HEK293 (cell line): ENCODE measurements around the gene EIPR1.

Experiments used
- CTCF ChIA-PET: fragments of 350-600 bp; formaldehyde crosslinking; extraction: SDS; loops from one replicate; lab custom pipeline; 2021; ENCODE audit warnings: antibody characterized with exemption; lab: Yijun Ruan, JAX
- POLR2A ChIA-PET: fragments of 300-600 bp; formaldehyde crosslinking; extraction: SDS; loops from one replicate; lab custom pipeline; 2020; ENCODE audit warnings: antibody characterized with exemption, inconsistent platforms; lab: Yijun Ruan, JAX
- H3K27ac ChIP-seq: fragments of 200-500 bp; sonication (Bioruptor generic); 2 replicates; pipeline ENCODE4 v1.5.1; 2014; ENCODE audit warnings: low read depth, low read length, control low read depth, inconsistent platforms; ENCODE audit errors: extremely low read depth
- H3K36me3 ChIP-seq, 2 experiments: fragments of 200-500 bp in 1 of 2; sonication (Bioruptor generic) in 1 of 2; 1 replicate in 1 of 2; 2 replicates in 1 of 2; pipeline ENCODE4 v1.5.1; 2014 to 2017; ENCODE audit warnings: inconsistent platforms in 2 of 2, low read length in 2 of 2; ENCODE audit not compliant: control insufficient read depth in 2 of 2, insufficient read depth in 1 of 2
- H3K4me1 ChIP-seq: fragments of 200-500 bp; sonication (Bioruptor generic); 2 replicates; pipeline ENCODE4 v1.5.1; 2014; ENCODE audit warnings: mild to moderate bottlenecking, low read length, inconsistent platforms; ENCODE audit not compliant: control insufficient read depth, insufficient read depth
- H3K4me3 ChIP-seq: 2 replicates; pipeline ENCODE4 v1.5.1; 2011; ENCODE audit warnings: low read depth, mild to moderate bottlenecking, control low read depth, low read length, moderate library complexity
- H3K9me3 ChIP-seq: fragments of 200-500 bp; sonication (Bioruptor generic); 2 replicates; pipeline ENCODE4 v1.5.1; 2014; ENCODE audit warnings: low read depth, low read length, inconsistent platforms; ENCODE audit not compliant: control insufficient read depth, insufficient read depth
- SP7 ChIP-seq: fragments of 450-650 bp; formaldehyde crosslinking; IDR thresholded peaks from 2 replicates; pipeline ENCODE4 v1.5.1; 2016; ENCODE audit warnings: missing biosample characterization, missing genetic modification characterization
- ZEB2 ChIP-seq: fragments of 450-650 bp; formaldehyde crosslinking; IDR thresholded peaks from 2 replicates; pipeline ENCODE4 v1.5.1; 2016; ENCODE audit warnings: missing biosample characterization, missing genetic modification characterization
- ZFHX2 ChIP-seq: fragments of 450-650 bp; formaldehyde crosslinking; conservative IDR thresholded peaks from 2 replicates; pipeline ENCODE4 v1.5.1; 2016; ENCODE audit warnings: missing biosample characterization, missing genetic modification characterization
- ZNF138 ChIP-seq: fragments of 450-650 bp; formaldehyde crosslinking; IDR thresholded peaks from 2 replicates; pipeline ENCODE4 v1.5.1; 2016; ENCODE audit warnings: missing biosample characterization, missing genetic modification characterization, borderline replicate concordance
- ZNF140 ChIP-seq: fragments of 450-650 bp; formaldehyde crosslinking; IDR thresholded peaks from 2 replicates; pipeline ENCODE4 v1.5.1; 2016; ENCODE audit warnings: missing biosample characterization, missing genetic modification characterization
- ZNF175 ChIP-seq: fragments of 450-650 bp; formaldehyde crosslinking; IDR thresholded peaks from 2 replicates; pipeline ENCODE4 v1.5.1; 2016; ENCODE audit warnings: missing biosample characterization, missing genetic modification characterization
- ZNF324 ChIP-seq: fragments of 450-650 bp; formaldehyde crosslinking; IDR thresholded peaks from 2 replicates; pipeline ENCODE4 v1.5.1; 2016; ENCODE audit warnings: missing biosample characterization, missing genetic modification characterization
- ZNF341 ChIP-seq: fragments of 450-650 bp; formaldehyde crosslinking; IDR thresholded peaks from 2 replicates; pipeline ENCODE4; 2016; ENCODE audit warnings: low read depth, missing biosample characterization, missing genetic modification characterization
- ZNF610 ChIP-seq: fragments of 450-650 bp; formaldehyde crosslinking; IDR thresholded peaks from 2 replicates; pipeline ENCODE4 v1.5.1; 2016; ENCODE audit warnings: missing biosample characterization, missing genetic modification characterization, borderline replicate concordance
- ZNF658 ChIP-seq: fragments of 450-650 bp; formaldehyde crosslinking; IDR thresholded peaks from 2 replicates; pipeline ENCODE4; 2016; ENCODE audit warnings: missing biosample characterization, missing genetic modification characterization
- TF ChIP-seq, protein P1 (sequence below): fragments of 450-650 bp; formaldehyde crosslinking; IDR thresholded peaks from 2 replicates; pipeline ENCODE4 v1.5.1; 2016; ENCODE audit warnings: missing biosample characterization, missing genetic modification characterization, low read depth
- TF ChIP-seq, protein P2 (sequence below): IDR thresholded peaks from 2 replicates; pipeline ENCODE4 v1.6.1; 2011; ENCODE audit warnings: mild to moderate bottlenecking, low read depth, low read length, borderline replicate concordance
- TF ChIP-seq, protein P3 (sequence below): fragments of 450-650 bp; formaldehyde crosslinking; IDR thresholded peaks from 2 replicates; pipeline ENCODE4 v1.5.1; 2016; ENCODE audit warnings: missing biosample characterization, missing genetic modification characterization
- TF ChIP-seq, protein P4 (sequence below): fragments of 450-650 bp; formaldehyde crosslinking; IDR thresholded peaks from 2 replicates; pipeline ENCODE4 v1.5.1; 2016; ENCODE audit warnings: missing biosample characterization, missing genetic modification characterization
- TF ChIP-seq, protein P5 (sequence below): fragments of 450-650 bp; formaldehyde crosslinking; IDR thresholded peaks from 2 replicates; pipeline ENCODE4 v1.5.1; 2017; ENCODE audit warnings: missing biosample characterization, mild to moderate bottlenecking, missing genetic modification characterization, moderate library complexity
- TF ChIP-seq, protein P6 (sequence below): fragments of 450-650 bp; formaldehyde crosslinking; conservative IDR thresholded peaks from 2 replicates; pipeline ENCODE4 v1.5.1; 2016; ENCODE audit warnings: low read depth, missing biosample characterization, missing genetic modification characterization

The EIPR1 gene

DNA sequence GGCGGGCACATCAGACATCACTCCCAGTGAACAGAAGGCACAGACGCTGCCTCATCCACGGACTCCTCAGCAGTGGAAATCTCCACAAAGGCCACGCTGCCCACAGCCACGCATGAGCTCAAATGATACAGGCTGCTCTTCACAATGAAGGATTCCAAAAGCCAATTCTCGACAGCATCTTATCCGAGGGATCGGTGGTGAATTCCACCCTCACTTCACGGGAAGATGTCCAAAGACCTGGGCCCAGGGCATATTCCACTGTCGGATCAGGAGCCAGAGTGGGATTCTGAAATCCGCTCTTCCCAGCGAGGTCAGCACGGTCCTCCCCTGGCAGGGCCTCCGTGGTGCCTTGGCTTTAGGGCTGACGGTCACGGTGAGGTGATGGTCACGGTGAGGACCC is 55.8 kb downstream of the EIPR1 start:
- CTCF ChIA-PET = no interaction called here

More for the DNA sequence above, 55.8 kb downstream of the EIPR1 start:
- peaks cover 0 to 28% of the 10 kb centered on the region in 2 experiments; a peak in 1 of 3 replicates for H3K36me3 ChIP-seq
- H3K4me3 ChIP-seq = no peak overlapping the region
- no peaks in the 10 kb centered on the region for H3K9me3 ChIP-seq
- TF ChIP-seq ZEB2 (tag by site-specific recombination) (no peak), SP7 (tag by site-specific recombination) (no peak), ZNF140 (tag by site-specific recombination) (no peak), ZNF175 (tag by site-specific recombination) (no peak), ZNF610 (no peak), ZNF138 (tag by site-specific recombination) (no peak), ZNF341 (tag by site-specific recombination) (no peak), ZNF658 (tag by site-specific recombination) (no peak), ZFHX2 (tag by site-specific recombination) (no peak), ZNF324 (tag by site-specific recombination) (no peak)
- TF ChIP-seq, protein P1, sequence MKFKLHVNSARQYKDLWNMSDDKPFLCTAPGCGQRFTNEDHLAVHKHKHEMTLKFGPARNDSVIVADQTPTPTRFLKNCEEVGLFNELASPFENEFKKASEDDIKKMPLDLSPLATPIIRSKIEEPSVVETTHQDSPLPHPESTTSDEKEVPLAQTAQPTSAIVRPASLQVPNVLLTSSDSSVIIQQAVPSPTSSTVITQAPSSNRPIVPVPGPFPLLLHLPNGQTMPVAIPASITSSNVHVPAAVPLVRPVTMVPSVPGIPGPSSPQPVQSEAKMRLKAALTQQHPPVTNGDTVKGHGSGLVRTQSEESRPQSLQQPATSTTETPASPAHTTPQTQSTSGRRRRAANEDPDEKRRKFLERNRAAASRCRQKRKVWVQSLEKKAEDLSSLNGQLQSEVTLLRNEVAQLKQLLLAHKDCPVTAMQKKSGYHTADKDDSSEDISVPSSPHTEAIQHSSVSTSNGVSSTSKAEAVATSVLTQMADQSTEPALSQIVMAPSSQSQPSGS (tag by site-specific recombination) = no peak
- TF ChIP-seq, protein P2, sequence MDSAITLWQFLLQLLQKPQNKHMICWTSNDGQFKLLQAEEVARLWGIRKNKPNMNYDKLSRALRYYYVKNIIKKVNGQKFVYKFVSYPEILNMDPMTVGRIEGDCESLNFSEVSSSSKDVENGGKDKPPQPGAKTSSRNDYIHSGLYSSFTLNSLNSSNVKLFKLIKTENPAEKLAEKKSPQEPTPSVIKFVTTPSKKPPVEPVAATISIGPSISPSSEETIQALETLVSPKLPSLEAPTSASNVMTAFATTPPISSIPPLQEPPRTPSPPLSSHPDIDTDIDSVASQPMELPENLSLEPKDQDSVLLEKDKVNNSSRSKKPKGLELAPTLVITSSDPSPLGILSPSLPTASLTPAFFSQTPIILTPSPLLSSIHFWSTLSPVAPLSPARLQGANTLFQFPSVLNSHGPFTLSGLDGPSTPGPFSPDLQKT = no peak
- TF ChIP-seq, protein P3, sequence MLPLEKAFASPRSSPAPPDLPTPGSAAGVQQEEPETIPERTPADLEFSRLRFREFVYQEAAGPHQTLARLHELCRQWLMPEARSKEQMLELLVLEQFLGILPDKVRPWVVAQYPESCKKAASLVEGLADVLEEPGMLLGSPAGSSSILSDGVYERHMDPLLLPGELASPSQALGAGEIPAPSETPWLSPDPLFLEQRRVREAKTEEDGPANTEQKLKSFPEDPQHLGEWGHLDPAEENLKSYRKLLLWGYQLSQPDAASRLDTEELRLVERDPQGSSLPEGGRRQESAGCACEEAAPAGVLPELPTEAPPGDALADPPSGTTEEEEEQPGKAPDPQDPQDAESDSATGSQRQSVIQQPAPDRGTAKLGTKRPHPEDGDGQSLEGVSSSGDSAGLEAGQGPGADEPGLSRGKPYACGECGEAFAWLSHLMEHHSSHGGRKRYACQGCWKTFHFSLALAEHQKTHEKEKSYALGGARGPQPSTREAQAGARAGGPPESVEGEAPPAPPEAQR (tag by site-specific recombination) = no peak
- TF ChIP-seq, protein P4, sequence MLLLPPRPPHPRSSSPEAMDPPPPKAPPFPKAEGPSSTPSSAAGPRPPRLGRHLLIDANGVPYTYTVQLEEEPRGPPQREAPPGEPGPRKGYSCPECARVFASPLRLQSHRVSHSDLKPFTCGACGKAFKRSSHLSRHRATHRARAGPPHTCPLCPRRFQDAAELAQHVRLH = no peak
- TF ChIP-seq, protein P5, sequence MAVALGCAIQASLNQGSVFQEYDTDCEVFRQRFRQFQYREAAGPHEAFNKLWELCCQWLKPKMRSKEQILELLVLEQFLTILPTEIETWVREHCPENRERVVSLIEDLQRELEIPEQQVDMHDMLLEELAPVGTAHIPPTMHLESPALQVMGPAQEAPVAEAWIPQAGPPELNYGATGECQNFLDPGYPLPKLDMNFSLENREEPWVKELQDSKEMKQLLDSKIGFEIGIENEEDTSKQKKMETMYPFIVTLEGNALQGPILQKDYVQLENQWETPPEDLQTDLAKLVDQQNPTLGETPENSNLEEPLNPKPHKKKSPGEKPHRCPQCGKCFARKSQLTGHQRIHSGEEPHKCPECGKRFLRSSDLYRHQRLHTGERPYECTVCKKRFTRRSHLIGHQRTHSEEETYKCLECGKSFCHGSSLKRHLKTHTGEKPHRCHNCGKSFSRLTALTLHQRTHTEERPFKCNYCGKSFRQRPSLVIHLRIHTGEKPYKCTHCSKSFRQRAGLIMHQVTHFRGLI (tag by site-specific recombination) = no peak
- TF ChIP-seq, protein P6, sequence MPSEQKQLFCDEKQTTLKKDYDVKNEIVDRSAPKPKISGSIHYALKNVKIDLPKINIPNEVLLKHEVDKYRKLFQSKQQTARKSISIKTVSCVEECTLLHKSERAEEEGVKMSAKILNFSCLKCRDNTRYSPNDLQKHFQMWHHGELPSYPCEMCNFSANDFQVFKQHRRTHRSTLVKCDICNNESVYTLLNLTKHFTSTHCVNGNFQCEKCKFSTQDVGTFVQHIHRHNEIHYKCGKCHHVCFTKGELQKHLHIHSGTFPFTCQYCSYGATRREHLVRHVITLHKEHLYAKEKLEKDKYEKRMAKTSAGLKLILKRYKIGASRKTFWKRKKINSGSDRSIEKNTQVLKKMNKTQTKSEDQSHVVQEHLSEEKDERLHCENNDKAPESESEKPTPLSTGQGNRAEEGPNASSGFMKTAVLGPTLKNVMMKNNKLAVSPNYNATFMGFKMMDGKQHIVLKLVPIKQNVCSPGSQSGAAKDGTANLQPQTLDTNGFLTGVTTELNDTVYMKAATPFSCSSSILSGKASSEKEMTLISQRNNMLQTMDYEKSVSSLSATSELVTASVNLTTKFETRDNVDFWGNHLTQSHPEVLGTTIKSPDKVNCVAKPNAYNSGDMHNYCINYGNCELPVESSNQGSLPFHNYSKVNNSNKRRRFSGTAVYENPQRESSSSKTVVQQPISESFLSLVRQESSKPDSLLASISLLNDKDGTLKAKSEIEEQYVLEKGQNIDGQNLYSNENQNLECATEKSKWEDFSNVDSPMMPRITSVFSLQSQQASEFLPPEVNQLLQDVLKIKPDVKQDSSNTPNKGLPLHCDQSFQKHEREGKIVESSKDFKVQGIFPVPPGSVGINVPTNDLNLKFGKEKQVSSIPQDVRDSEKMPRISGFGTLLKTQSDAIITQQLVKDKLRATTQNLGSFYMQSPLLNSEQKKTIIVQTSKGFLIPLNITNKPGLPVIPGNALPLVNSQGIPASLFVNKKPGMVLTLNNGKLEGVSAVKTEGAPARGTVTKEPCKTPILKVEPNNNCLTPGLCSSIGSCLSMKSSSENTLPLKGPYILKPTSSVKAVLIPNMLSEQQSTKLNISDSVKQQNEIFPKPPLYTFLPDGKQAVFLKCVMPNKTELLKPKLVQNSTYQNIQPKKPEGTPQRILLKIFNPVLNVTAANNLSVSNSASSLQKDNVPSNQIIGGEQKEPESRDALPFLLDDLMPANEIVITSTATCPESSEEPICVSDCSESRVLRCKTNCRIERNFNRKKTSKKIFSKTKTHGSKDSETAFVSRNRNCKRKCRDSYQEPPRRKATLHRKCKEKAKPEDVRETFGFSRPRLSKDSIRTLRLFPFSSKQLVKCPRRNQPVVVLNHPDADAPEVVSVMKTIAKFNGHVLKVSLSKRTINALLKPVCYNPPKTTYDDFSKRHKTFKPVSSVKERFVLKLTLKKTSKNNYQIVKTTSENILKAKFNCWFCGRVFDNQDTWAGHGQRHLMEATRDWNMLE (tag by site-specific recombination) = no peak
- TF ChIP-seq, all 188 proteins: peak for 0
- H3K4me1 ChIP-seq = no peaks in the 10 kb centered on the region
- POLR2A ChIA-PET = no interaction called here
- H3K27ac ChIP-seq = no peak overlapping the region
